ENCODE measurements around the gene COL4A2. TPM values are rescaled to one million over a fixed set of nuclear protein-coding genes. Genes with fewer than 3 reads are reported as not detected.

Gene COL4A2
- total and polyA plus RNA-seq, 11 donors, result 92.4 to 377 (median 166) TPM

DNA sequence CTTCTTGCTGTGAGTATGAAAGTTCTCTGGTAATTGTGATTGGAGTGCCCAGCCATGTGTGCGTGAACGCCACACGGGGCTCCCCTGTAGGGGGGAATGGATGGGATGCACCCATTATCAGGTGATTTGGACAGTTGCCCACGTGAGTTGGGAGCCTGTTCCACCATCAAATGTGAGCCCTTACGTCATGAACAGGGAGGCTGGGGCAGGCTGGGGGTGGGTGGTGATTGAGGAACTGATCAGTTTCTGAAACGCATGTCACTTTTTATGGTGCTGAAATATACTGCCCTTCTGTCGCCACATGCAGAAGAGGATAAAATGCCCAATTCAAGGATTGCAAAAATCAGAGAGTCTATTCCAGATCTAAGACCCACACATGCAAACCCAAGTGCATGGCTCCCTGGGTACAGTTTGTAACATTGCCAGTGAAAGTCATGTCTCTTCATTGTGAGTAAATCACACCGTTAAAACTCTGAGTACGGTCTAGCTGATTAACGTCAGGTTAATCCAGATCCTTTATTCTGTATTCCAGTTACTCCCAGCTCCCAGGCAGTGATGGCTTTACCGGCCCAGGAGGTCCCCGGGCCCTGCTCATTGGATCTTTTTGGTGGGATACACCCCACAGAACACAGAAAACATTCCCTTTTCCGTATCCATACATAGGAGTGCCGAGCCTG, 164.2 kb downstream of the COL4A2 start:
- no peak overlapping the region for H3K4me3 ChIP-seq
- H3K27ac ChIP-seq, result peak overlapping the region in 7 of 12 donors; percentile 19 to 59 (median 43)
- peaks cover 7 to 99% (median 91%) of the 10 kb centered on the region in 9 donors for H3K36me3 ChIP-seq
- DNase-seq (no peak), ATAC-seq (peak in 2 of 4 donors; percentile 5 to 26)
- no peaks in the 10 kb centered on the region for H3K27me3 ChIP-seq
- intact Hi-C loops (cut with DNase I), result no loop called here
- TF ChIP-seq, protein P1, sequence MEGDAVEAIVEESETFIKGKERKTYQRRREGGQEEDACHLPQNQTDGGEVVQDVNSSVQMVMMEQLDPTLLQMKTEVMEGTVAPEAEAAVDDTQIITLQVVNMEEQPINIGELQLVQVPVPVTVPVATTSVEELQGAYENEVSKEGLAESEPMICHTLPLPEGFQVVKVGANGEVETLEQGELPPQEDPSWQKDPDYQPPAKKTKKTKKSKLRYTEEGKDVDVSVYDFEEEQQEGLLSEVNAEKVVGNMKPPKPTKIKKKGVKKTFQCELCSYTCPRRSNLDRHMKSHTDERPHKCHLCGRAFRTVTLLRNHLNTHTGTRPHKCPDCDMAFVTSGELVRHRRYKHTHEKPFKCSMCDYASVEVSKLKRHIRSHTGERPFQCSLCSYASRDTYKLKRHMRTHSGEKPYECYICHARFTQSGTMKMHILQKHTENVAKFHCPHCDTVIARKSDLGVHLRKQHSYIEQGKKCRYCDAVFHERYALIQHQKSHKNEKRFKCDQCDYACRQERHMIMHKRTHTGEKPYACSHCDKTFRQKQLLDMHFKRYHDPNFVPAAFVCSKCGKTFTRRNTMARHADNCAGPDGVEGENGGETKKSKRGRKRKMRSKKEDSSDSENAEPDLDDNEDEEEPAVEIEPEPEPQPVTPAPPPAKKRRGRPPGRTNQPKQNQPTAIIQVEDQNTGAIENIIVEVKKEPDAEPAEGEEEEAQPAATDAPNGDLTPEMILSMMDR (IDR thresholded peaks at IDR 0.05), result no peak
- H3K9me3 ChIP-seq, result no peaks in the 10 kb centered on the region
- 65 to 71% (median 68%) methylated on average over 14 of the region's 14 CpGs for WGBS, 4 donors
- peaks cover 0 to 18% (median 6%) of the 10 kb centered on the region in 12 donors for H3K4me1 ChIP-seq

DNA sequence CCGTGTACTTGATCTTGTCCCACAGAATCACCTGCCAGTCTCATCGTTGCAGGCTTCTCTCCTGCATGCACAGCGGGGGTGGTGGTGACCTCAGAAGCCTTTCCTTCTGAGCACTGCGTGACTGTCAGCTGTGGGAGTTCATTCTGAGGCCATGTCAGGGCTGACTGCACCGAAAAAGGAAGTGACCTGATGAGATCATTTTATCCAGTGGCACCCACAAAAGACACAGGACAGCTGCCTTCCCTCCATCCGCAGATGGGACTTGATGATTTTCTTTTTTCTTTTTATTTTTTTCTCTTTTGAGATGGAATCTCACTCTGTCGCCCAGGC, 164.7 kb downstream of the COL4A2 start:
- Histone ChIP-seq H3K27ac (peak overlapping the region in 7 of 12 donors; percentile 19 to 59 (median 43)), H3K36me3 (peaks cover 7 to 99% (median 91%) of the 10 kb centered on the region in 9 donors), H3K9me3 (no peaks in the 10 kb centered on the region), H3K4me3 (no peak overlapping the region), H3K27me3 (no peaks in the 10 kb centered on the region), H3K4me1 (peaks cover 0 to 18% (median 6%) of the 10 kb centered on the region in 12 donors)
- intact Hi-C loops (cut with DNase I), result no loop called here
- TF ChIP-seq, protein P1 (IDR thresholded peaks at IDR 0.05), result no peak
- TF ChIP-seq POLR2A (IDR thresholded peaks at IDR 0.05), result no peak
- ATAC-seq (peak; percentile 59 to 86 (median 70)), DNase-seq (peak in 4 of 5 donors; percentile 64 to 75 (median 72))
- 28 to 43% (median 39%) methylated on average over 7 of the region's 7 CpGs for WGBS, 4 donors

GRCh38 chr13:110472904-110473563, 165.9 kb downstream of the COL4A2 start:
- ATAC-seq (no peak), DNase-seq (peak in 1 of 5 donors; percentile 62)
- Histone ChIP-seq H3K36me3 (peaks cover 4 to 97% (median 82%) of the 10 kb centered on the region in 9 donors), H3K4me3 (no peak overlapping the region), H3K4me1 (peaks cover 0 to 27% (median 13%) of the 10 kb centered on the region in 12 donors), H3K9me3 (no peaks in the 10 kb centered on the region), H3K27me3 (no peaks in the 10 kb centered on the region), H3K27ac (peak overlapping the region in 1 of 12 donors; percentile 14)
- intact Hi-C loops (cut with DNase I), result no loop called here
- no peak for TF ChIP-seq POLR2A (IDR thresholded peaks at IDR 0.05)
- TF ChIP-seq, protein P1 (IDR thresholded peaks at IDR 0.05), result no peak
- WGBS, 4 donors, result 90 to 97% (median 93%) methylated on average over 14 of the region's 14 CpGs

DNA sequence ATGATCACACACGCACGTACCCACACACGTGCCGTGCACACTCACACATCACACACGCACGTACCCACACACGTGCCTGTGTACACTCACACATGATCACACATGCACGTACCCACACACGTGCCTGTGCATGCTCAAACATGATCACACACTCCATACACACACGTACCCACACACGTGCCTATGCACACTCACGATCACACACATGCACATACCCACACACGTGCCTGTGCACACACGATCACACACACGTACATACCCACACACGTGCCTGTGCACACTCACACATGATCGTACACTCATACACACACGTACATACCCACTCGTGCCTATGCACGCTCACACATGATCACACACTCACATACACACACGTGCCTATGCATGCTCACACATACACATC, 167.6 kb downstream of the COL4A2 start:
- ATAC-seq (peak in 1 of 4 donors; percentile 10), DNase-seq (no peak)
- intact Hi-C loops (cut with DNase I), result no loop called here
- H3K4me3 ChIP-seq, result no peak overlapping the region
- H3K4me1 ChIP-seq, result peaks cover 0 to 30% (median 15%) of the 10 kb centered on the region in 12 donors
- H3K9me3 ChIP-seq, result no peaks in the 10 kb centered on the region
- H3K36me3 ChIP-seq, result peaks cover 4 to 95% (median 83%) of the 10 kb centered on the region in 9 donors
- no peak overlapping the region for H3K27ac ChIP-seq
- WGBS, 4 donors, result 89 to 93% (median 92%) methylated on average over 21 of the region's 21 CpGs
- H3K27me3 ChIP-seq, result no peaks in the 10 kb centered on the region
- TF ChIP-seq POLR2A (IDR thresholded peaks at IDR 0.05), result no peak
- TF ChIP-seq, protein P1 (IDR thresholded peaks at IDR 0.05), result no peak
